BE2C (cell line): Measurements from ENCODE around the gene PKD2L1.

Source experiments
- DNase-seq: peaks from one replicate; pipeline ENCODE4 v3.0.0-alpha.2; 2020
- H3K27me3 ChIP-seq: fragments of 250-450 bp; sonication (Bioruptor Pico); 2 replicates; pipeline ENCODE4 v1.5.1; 2020; ENCODE audit warnings: mild to moderate bottlenecking
- H3K36me3 ChIP-seq: fragments of 250-450 bp; sonication (Bioruptor Pico); 2 replicates; pipeline ENCODE4 v1.5.1; 2020; ENCODE audit warnings: mild to moderate bottlenecking
- H3K4me1 ChIP-seq: fragments of 250-450 bp; sonication (Bioruptor Pico); 2 replicates; pipeline ENCODE4 v1.5.1; 2020
- H3K4me3 ChIP-seq: 2 replicates; pipeline ENCODE4 v1.5.1; 2011; ENCODE audit warnings: low read depth, low read length
- H3K9me3 ChIP-seq: fragments of 250-450 bp; sonication (Bioruptor Pico); 2 replicates; pipeline ENCODE4 v1.5.1; 2020
- TF ChIP-seq, protein P1 (sequence below): IDR thresholded peaks from 2 replicates; pipeline ENCODE4 v1.5.1; 2012; ENCODE audit warnings: mild to moderate bottlenecking, low read depth, low read length

Gene PKD2L1

DNA sequence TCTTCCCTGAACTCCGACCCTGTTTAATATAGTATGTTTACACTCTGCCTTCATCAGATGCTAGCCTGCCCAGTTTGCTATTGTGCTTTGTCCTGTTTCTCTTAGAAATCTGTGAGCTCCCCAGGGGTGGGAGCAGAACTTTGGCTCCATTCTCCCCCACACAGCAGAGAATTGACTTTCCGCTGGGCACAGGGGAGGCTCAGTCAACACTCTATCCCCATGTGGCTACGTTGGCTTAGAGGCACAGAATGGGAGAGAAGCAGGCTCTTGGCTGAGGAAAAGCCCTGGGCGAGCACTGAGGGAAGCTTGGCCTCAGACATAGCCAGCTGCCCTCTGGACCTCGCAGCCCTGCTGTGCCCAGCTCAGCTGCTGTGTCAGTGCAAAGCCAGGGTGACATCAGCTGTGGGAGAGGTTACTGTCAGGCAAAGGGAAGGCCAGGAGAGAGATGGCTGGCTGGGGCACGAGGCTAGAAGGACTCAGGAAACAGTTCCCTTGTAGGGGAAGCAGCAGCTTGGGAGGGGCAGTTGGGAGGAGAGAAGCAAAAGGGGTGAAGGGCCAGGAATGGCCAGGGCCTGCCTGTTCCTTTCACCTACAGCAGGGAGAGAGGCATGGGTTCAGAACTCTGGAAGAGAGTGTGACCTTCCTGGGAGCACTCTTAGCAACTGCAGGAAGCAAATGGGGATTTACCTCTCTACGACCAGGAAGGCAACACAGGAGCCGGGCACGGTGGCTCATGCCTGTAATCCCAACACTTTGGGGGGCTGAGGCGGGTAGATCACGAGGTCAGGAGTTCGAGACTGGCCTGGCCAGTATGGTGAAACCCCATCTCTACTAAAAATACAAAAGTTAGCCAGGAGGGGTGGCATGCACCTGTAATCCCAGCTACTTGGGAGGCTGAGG, 11.2 kb upstream of the PKD2L1 start:
- no peaks in the 10 kb centered on the region for H3K27me3 ChIP-seq
- no peaks in the 10 kb centered on the region for H3K9me3 ChIP-seq
- no peak for DNase-seq
- no peak overlapping the region for H3K4me3 ChIP-seq
- TF ChIP-seq, protein P1, sequence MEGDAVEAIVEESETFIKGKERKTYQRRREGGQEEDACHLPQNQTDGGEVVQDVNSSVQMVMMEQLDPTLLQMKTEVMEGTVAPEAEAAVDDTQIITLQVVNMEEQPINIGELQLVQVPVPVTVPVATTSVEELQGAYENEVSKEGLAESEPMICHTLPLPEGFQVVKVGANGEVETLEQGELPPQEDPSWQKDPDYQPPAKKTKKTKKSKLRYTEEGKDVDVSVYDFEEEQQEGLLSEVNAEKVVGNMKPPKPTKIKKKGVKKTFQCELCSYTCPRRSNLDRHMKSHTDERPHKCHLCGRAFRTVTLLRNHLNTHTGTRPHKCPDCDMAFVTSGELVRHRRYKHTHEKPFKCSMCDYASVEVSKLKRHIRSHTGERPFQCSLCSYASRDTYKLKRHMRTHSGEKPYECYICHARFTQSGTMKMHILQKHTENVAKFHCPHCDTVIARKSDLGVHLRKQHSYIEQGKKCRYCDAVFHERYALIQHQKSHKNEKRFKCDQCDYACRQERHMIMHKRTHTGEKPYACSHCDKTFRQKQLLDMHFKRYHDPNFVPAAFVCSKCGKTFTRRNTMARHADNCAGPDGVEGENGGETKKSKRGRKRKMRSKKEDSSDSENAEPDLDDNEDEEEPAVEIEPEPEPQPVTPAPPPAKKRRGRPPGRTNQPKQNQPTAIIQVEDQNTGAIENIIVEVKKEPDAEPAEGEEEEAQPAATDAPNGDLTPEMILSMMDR, result no peak
- H3K36me3 ChIP-seq, result no peaks in the 10 kb centered on the region
- H3K4me1 ChIP-seq, result no peaks in the 10 kb centered on the region

DNA sequence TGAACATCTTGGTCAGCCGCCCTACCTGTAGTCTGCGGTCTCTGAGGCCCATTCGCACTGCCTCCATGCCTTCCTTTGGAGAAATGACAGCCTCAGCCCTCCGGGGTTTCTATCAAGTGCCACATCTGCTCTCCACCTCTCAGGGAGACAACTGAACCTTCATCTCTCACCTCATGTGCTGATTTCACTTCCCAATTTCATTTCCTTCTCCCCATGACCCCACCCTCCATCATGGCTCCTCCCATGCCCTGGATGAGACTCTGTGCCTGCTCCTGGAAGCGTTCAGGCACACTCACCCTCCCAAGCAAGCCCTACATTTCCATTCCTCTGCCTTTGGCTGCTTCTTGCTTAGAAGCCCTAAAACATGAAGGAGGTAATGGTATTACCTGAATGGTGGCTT, 9.2 kb upstream of the PKD2L1 start:
- no peak overlapping the region for H3K4me3 ChIP-seq
- no peak for DNase-seq

DNA sequence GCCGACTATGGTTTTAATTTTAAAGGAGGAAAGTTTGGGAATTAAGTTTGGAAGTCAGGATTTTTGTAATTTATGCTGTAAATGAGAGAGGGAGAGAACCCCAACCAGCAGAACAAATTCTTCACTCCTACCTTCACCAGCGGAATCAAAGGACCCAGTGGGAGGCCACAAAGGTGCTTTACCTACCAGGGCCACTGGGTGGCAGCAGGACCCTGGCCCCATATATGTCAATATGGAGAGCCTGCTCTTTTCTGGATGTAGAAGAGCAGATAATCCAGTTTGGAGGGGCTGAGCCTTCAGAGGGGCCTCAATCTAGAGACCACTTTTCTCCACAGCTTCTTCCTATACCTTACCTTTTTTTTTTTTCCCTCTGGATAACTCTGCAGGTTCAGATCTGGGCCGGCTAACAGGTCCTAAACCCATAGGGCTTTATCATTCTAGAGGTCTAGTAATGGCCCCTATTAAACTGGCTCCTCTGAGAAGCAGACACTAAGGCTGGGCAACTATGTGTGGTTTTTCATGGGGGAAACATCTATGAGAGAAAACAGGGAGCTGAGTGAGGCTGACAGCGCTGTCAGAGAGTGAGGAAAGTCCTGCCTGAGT, 8.5 kb upstream of the PKD2L1 start:
- Histone ChIP-seq H3K27me3 (no peaks in the 10 kb centered on the region; the same call in 1 of the 2 replicates), H3K4me3 (no peak overlapping the region), H3K4me1 (no peaks in the 10 kb centered on the region), H3K9me3 (no peaks in the 10 kb centered on the region), H3K36me3 (no peaks in the 10 kb centered on the region)
- DNase-seq, result peak; percentile 74
- TF ChIP-seq, protein P1, result peak; percentile 95

More for the DNA sequence above, 9.2 kb upstream of the PKD2L1 start:
- no peaks in the 10 kb centered on the region for H3K9me3 ChIP-seq
- no peaks in the 10 kb centered on the region for H3K4me1 ChIP-seq
- no peaks in the 10 kb centered on the region for H3K36me3 ChIP-seq
- no peaks in the 10 kb centered on the region; the same call in 1 of the 2 replicates for H3K27me3 ChIP-seq
- TF ChIP-seq, protein P1, result no peak

DNA sequence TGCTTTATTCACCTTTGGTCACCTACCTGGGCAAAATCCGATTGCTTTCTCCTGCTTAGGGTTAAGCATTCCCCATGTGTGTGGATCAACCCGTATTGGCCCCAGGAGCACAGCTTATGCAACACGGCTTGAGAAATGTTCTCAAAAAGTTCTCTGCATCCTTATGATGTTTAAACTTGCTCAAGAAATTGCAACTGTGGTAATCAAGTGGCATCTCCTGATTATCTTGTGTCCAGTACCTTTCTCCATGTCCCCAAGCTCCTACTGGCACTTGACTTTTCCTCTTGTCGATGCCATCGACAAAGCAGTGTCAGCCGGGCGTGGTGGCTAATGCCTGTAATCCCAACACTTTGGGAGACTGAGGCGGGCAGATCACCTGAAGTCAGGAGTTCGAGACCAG, 4.7 kb upstream of the PKD2L1 start:
- no peaks in the 10 kb centered on the region for H3K4me1 ChIP-seq
- H3K27me3 ChIP-seq, result peaks cover 12% of the 10 kb centered on the region
- H3K9me3 ChIP-seq, result no peaks in the 10 kb centered on the region
- TF ChIP-seq, protein P1, result no peak
- no peaks in the 10 kb centered on the region for H3K36me3 ChIP-seq
- DNase-seq, result no peak
- H3K4me3 ChIP-seq, result no peak overlapping the region

DNA sequence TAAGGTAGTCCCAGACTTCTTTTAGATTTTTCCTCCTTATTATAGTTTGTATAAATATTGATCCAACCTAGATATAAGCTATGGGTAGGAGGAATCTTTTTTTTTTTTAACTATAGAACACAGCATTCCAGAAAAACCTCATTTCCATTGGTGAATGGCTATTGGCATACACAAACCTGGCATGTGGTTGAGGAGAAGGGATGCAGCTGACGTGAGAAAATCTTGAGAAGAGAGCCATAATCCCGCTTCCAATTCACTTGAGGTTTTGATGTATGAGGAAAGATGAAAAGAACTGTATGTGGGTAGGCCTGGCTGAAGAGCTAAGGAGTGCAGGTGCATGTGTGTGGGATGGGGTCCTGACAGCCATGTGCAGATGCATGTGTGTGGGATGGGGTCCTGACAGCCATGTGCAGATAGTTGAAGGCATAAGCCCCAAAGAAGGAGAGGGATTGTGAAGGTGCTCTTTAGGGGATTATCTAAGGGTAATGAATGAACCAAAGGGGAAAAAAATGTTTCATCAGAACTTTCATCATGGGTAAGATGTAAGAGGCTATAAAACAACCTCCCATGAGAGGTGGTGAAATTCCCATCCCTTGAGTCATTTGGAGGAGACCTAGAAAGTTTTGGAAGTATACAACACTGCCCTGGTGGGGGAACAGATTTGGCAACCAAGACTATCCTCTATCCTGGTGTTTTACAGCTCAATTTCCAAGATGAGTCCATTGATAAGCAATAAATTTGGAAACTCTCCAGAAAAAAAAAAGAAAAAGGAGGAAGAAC, 3.8 kb upstream of the PKD2L1 start:
- Histone ChIP-seq H3K4me3 (no peak overlapping the region), H3K9me3 (no peaks in the 10 kb centered on the region), H3K4me1 (no peaks in the 10 kb centered on the region), H3K27me3 (peaks cover 16% of the 10 kb centered on the region), H3K36me3 (no peaks in the 10 kb centered on the region)
- no peak for DNase-seq
- TF ChIP-seq, protein P1, result no peak
